ENCODE data around the gene UTP18. TPM values are rescaled to one million over a fixed set of nuclear protein-coding genes. Genes with fewer than 3 reads are reported as not detected.

UTP18 gene
- total RNA-seq, 1 experiment from 2014 or later, result 64.2 TPM

- intact Hi-C loops (cut with micrococcal nuclease), result no loop called here
- no peaks in the 10 kb centered on the region for H3K9me3 ChIP-seq (ENCODE audit: low read length)
- ATAC-seq (no peak), DNase-seq (no peak)
- no peaks in the 10 kb centered on the region for H3K27me3 ChIP-seq (ENCODE audit: low read length)
- peaks cover 33% of the 10 kb centered on the region for H3K4me1 ChIP-seq (ENCODE audit: insufficient read depth, low read length)
- peaks cover 82% of the 10 kb centered on the region for H3K79me2 ChIP-seq (ENCODE audit: low read length)
- peaks cover 26% of the 10 kb centered on the region for H3K36me3 ChIP-seq (ENCODE audit: low read depth, low read length)
- H3K27ac ChIP-seq (ENCODE audit: low read length), result no peak overlapping the region
- no peak overlapping the region for H2AFZ ChIP-seq (ENCODE audit: low read length)
- no TSS peak for BruUV-seq (replicated peaks)
- H3K9me2 ChIP-seq (replicated peaks; ENCODE audit: low read length), result no peaks in the 10 kb centered on the region
- H3K9ac ChIP-seq (ENCODE audit: low read length), result no peak overlapping the region
- H3F3A ChIP-seq (ENCODE audit: low read length, unreplicated experiment), result no peaks in the 10 kb centered on the region
- ChIA-PET CTCF (no interaction called here), POLR2A (ENCODE audit: unreplicated experiment) (interaction anchor here (0.6 kb wide), 1 partner anchor 20 kb away, joined by 14 read pairs; no protein-coding TSS in a partner anchor)
- H3K4me2 ChIP-seq (ENCODE audit: low read length), result no peak overlapping the region
- H4K20me1 ChIP-seq (ENCODE audit: low read length), result peaks cover 27% of the 10 kb centered on the region
- TF ChIP-seq CTCF (conservative IDR thresholded peaks at IDR 0.05; ENCODE audit: low read depth, low read length) (no peak), EZH2 (IDR thresholded peaks at IDR 0.05; ENCODE audit: low read length, unreplicated experiment) (no peak), EZH2phosphoT487 (IDR thresholded peaks at IDR 0.05; ENCODE audit: borderline replicate concordance, low read length) (no peak)
- H3K4me3 ChIP-seq (ENCODE audit: low read length), result no peak overlapping the region
These were observed 4.7 kb upstream of the UTP18 start for GRCh38 chr17:51255673-51256072.

- peaks cover 29% of the 10 kb centered on the region for H4K20me1 ChIP-seq (ENCODE audit: low read length)
- no peak overlapping the region for H3K4me2 ChIP-seq (ENCODE audit: low read length)
- BruUV-seq (replicated peaks), result no TSS peak
- H3K9me3 ChIP-seq (ENCODE audit: low read length), result no peaks in the 10 kb centered on the region
- no peak overlapping the region for H3K4me3 ChIP-seq (ENCODE audit: low read length)
- H3F3A ChIP-seq (ENCODE audit: low read length, unreplicated experiment), result no peaks in the 10 kb centered on the region
- H3K9me2 ChIP-seq (replicated peaks; ENCODE audit: low read length), result no peaks in the 10 kb centered on the region
- no peak overlapping the region for H2AFZ ChIP-seq (ENCODE audit: low read length)
- H3K27me3 ChIP-seq (ENCODE audit: low read length), result no peaks in the 10 kb centered on the region
- CTCF ChIA-PET, result no interaction called here
- H3K27ac ChIP-seq (ENCODE audit: low read length), result no peak overlapping the region
- DNase-seq (no peak), ATAC-seq (no peak)
- peaks cover 86% of the 10 kb centered on the region for H3K79me2 ChIP-seq (ENCODE audit: low read length)
- H3K9ac ChIP-seq (ENCODE audit: low read length), result no peak overlapping the region
- peaks cover 29% of the 10 kb centered on the region for H3K4me1 ChIP-seq (ENCODE audit: insufficient read depth, low read length)
- TF ChIP-seq EZH2phosphoT487 (IDR thresholded peaks at IDR 0.05; ENCODE audit: borderline replicate concordance, low read length) (no peak), EZH2 (IDR thresholded peaks at IDR 0.05; ENCODE audit: low read length, unreplicated experiment) (no peak), CTCF (conservative IDR thresholded peaks at IDR 0.05; ENCODE audit: low read depth, low read length) (no peak)
- intact Hi-C loops (cut with micrococcal nuclease), result no loop called here
- peaks cover 26% of the 10 kb centered on the region for H3K36me3 ChIP-seq (ENCODE audit: low read depth, low read length)
- POLR2A ChIA-PET (ENCODE audit: unreplicated experiment), result no interaction called here
These were observed 4.2 kb upstream of the UTP18 start for GRCh38 chr17:51256101-51256500.

- no TSS peak for BruUV-seq (replicated peaks)
- POLR2A ChIA-PET (ENCODE audit: unreplicated experiment), result interaction anchor here (0.5 kb wide), 1 partner anchor 247 kb away, joined by 8 read pairs; no protein-coding TSS in a partner anchor
These were observed 2.9 kb upstream of the UTP18 start for GRCh38 chr17:51257150-51258081.

More at GRCh38 chr17:51257150-51258081, 2.9 kb upstream of the UTP18 start:
- peak overlapping the region; percentile 89 for H3K4me3 ChIP-seq (ENCODE audit: low read length)
- no peak overlapping the region for H2AFZ ChIP-seq (ENCODE audit: low read length)
- H3K27ac ChIP-seq (ENCODE audit: low read length), result no peak overlapping the region
- H3K9ac ChIP-seq (ENCODE audit: low read length), result 0 out of 2 replicates have a peak overlapping the region, but pooled peaks have one; percentile 97
- no peaks in the 10 kb centered on the region for H3K9me2 ChIP-seq (replicated peaks; ENCODE audit: low read length)
- ATAC-seq (no peak), DNase-seq (peak; percentile 11)
- peaks cover 26% of the 10 kb centered on the region for H3K36me3 ChIP-seq (ENCODE audit: low read depth, low read length)
- CTCF ChIA-PET, result no interaction called here
- intact Hi-C loops (cut with micrococcal nuclease), result no loop called here
- no peak for TF ChIP-seq EZH2phosphoT487 (IDR thresholded peaks at IDR 0.05; ENCODE audit: borderline replicate concordance, low read length)
- no peak for TF ChIP-seq EZH2 (IDR thresholded peaks at IDR 0.05; ENCODE audit: low read length, unreplicated experiment)
- TF ChIP-seq CTCF (conservative IDR thresholded peaks at IDR 0.05; ENCODE audit: low read depth, low read length), result no peak
- peak overlapping the region; percentile 87 for H3K4me2 ChIP-seq (ENCODE audit: low read length)
- H3K27me3 ChIP-seq (ENCODE audit: low read length), result no peaks in the 10 kb centered on the region
- peaks cover 40% of the 10 kb centered on the region for H4K20me1 ChIP-seq (ENCODE audit: low read length)
- H3K9me3 ChIP-seq (ENCODE audit: low read length), result no peaks in the 10 kb centered on the region
- H3F3A ChIP-seq (ENCODE audit: low read length, unreplicated experiment), result no peaks in the 10 kb centered on the region
- peaks cover 95% of the 10 kb centered on the region for H3K79me2 ChIP-seq (ENCODE audit: low read length)
- H3K4me1 ChIP-seq (ENCODE audit: insufficient read depth, low read length), result peaks cover 23% of the 10 kb centered on the region
